HepG2 (cell line): ENCODE data around the gene CYP4F8. TPM values are rescaled to one million over a fixed set of nuclear protein-coding genes. Genes with fewer than 3 reads are reported as not detected.
A peak's percentile ranks its signal among the peaks of the same experiment; 100 is the strongest.

ENCODE experiments used
- CCDC6 ChIP-seq: sonication (generic); formaldehyde crosslinking; IDR thresholded peaks from 2 replicates; pipeline ENCODE4 v1.8.1; 2022; ENCODE audit warnings: mild to moderate bottlenecking, missing genetic modification reagents, moderate library complexity
- CENPBD1 ChIP-seq: sonication (generic); formaldehyde crosslinking; IDR thresholded peaks from 2 replicates; pipeline ENCODE4 v1.8.0; 2022; ENCODE audit warnings: missing genetic modification reagents, low read depth, mild to moderate bottlenecking, borderline replicate concordance
- ELF1 ChIP-seq: sonication (generic); formaldehyde crosslinking; IDR thresholded peaks from 2 replicates; pipeline ENCODE4 v1.4.0; 2020; ENCODE audit warnings: missing genetic modification reagents
- HMGXB4 ChIP-seq, 2 experiments: sonication (generic) in 1 of 2; formaldehyde crosslinking in 1 of 2; IDR thresholded peaks; 2 replicates each; pipeline versions ENCODE4 v1.4.0 to v1.6.1; 2018 to 2020; ENCODE audit warnings: missing genetic modification reagents in 2 of 2, borderline replicate concordance in 1 of 2, low read depth in 1 of 2, mild to moderate bottlenecking in 1 of 2, missing biosample characterization in 1 of 2
- HNF1B ChIP-seq: sonication (generic); formaldehyde crosslinking; IDR thresholded peaks from 2 replicates; pipeline ENCODE4 v1.5.1; 2020; ENCODE audit warnings: mild to moderate bottlenecking, moderate library complexity, missing genetic modification reagents
- KLF9 ChIP-seq: IDR thresholded peaks from 2 replicates; pipeline ENCODE4 v1.6.1; 2016; ENCODE audit warnings: low read depth
- MED1 ChIP-seq: sonication (generic); formaldehyde crosslinking; IDR thresholded peaks from 2 replicates; pipeline ENCODE4 v1.4.0; 2020; ENCODE audit warnings: missing genetic modification reagents
- NFIB ChIP-seq: sonication (generic); formaldehyde crosslinking; IDR thresholded peaks from 2 replicates; pipeline ENCODE4 v1.9.0; 2021; ENCODE audit warnings: missing genetic modification reagents, mild to moderate bottlenecking, borderline replicate concordance
- NFKB2 ChIP-seq: sonication (generic); formaldehyde crosslinking; IDR thresholded peaks from 2 replicates; pipeline ENCODE4 v1.4.0; 2020; ENCODE audit warnings: missing genetic modification reagents, borderline replicate concordance
- NFYC ChIP-seq: IDR thresholded peaks from 2 replicates; pipeline ENCODE4 v1.6.1; 2016; ENCODE audit warnings: missing genetic modification reagents, missing compliant biosample characterization
- PHF20 ChIP-seq: sonication (generic); formaldehyde crosslinking; IDR thresholded peaks from 2 replicates; pipeline ENCODE4 v1.5.0; 2020; ENCODE audit warnings: mild to moderate bottlenecking, missing genetic modification reagents
- PHF8 ChIP-seq: sonication (generic); formaldehyde crosslinking; IDR thresholded peaks from 2 replicates; pipeline ENCODE4 v1.5.0; 2020; ENCODE audit warnings: missing genetic modification reagents
- POLR2AphosphoS5 ChIP-seq: IDR thresholded peaks from 2 replicates; pipeline ENCODE4 v1.6.1; 2012; ENCODE audit warnings: low read depth, low read length
- RFX5 ChIP-seq: IDR thresholded peaks from 2 replicates; pipeline ENCODE4 v1.6.1; 2011; ENCODE audit warnings: low read depth, low read length, improper control_type of control experiment
- TFDP1 ChIP-seq: IDR thresholded peaks from 2 replicates; pipeline ENCODE4 v1.6.1; 2016; ENCODE audit warnings: missing compliant biosample characterization, missing genetic modification reagents, borderline replicate concordance
- TFE3 ChIP-seq: IDR thresholded peaks from 2 replicates; pipeline ENCODE4 v1.6.1; 2016
- ZKSCAN1 ChIP-seq: fragments of 150-350 bp; IDR thresholded peaks from 2 replicates; pipeline ENCODE4 v1.6.1; 2014; ENCODE audit warnings: low read length
- ZNF275 ChIP-seq: sonication (generic); formaldehyde crosslinking; IDR thresholded peaks from 2 replicates; pipeline ENCODE4 v1.8.0; 2022; ENCODE audit warnings: missing genetic modification reagents, mild to moderate bottlenecking, inconsistent platforms, borderline replicate concordance
- ZNF335 ChIP-seq: sonication (generic); formaldehyde crosslinking; IDR thresholded peaks from 2 replicates; pipeline ENCODE4 v1.4.0; 2020; ENCODE audit warnings: missing genetic modification reagents
- ZNF543 ChIP-seq: sonication (generic); formaldehyde crosslinking; IDR thresholded peaks from 2 replicates; pipeline ENCODE4 v1.4.0; 2020; ENCODE audit warnings: mild to moderate bottlenecking, missing genetic modification reagents
- ZNF713 ChIP-seq: sonication (generic); formaldehyde crosslinking; IDR thresholded peaks from 2 replicates; pipeline ENCODE4 v1.4.0; 2020; ENCODE audit warnings: mild to moderate bottlenecking, missing genetic modification reagents
- ZNF746 ChIP-seq: sonication (generic); formaldehyde crosslinking; IDR thresholded peaks from 2 replicates; pipeline ENCODE4 v1.8.0; 2022; ENCODE audit warnings: mild to moderate bottlenecking, missing genetic modification reagents
- polyA plus RNA-seq, 8 experiments: library from polyadenylated mRNA; depleted of rRNA in 3 of 8; stranded (reverse) in 7 of 8; unstranded in 1 of 8; fragments of >200 nt; fragmentation: Illumina TruSeq in 4 of 8; extraction: Trizol in 4 of 8; gene quantifications; 2 replicates each; pipeline versions ENCODE4 v1.2.1 to v1.2.3, GENCODE V29; 2011 to 2016; ENCODE audit warnings: low read depth in 4 of 8, missing spikeins in 1 of 8, mixed read lengths in 1 of 8; ENCODE audit not compliant: insufficient read depth in 1 of 8
- total RNA-seq, 5 experiments: library from RNA; depleted of rRNA; stranded (reverse); fragments of >200 nt; fragmentation: Illumina TruSeq; extraction: Trizol; gene quantifications; 2 replicates each; pipeline ENCODE4 v1.2.3, GENCODE V29; 2016; ENCODE audit warnings: low read depth in 1 of 5

The CYP4F8 gene
- total and polyA plus RNA-seq, 2 of the 13 experiments (the other 11 are each of a cell fraction or from before 2014, with no cell fraction given) = not detected

- TF ChIP-seq CENPBD1 (CRISPR knock-in tag) (no peak), NFIB (CRISPR knock-in tag) (0 out of 2 replicates have a peak, but pooled peaks have one; percentile 53), RFX5 (no peak), MED1 (peak; percentile 13; the same call in 1 of the 2 replicates), ELF1 (CRISPR knock-in tag) (0 out of 2 replicates have a peak, but pooled peaks have one; percentile 4), HMGXB4 (CRISPR knock-in tag; IDR thresholded peaks at IDR 0.05; ENCODE audit: borderline replicate concordance in 1 of 2, low read depth in 1 of 2) (peak in 1 of 2 experiments; percentile 27; a peak in 2 of 4 replicates), ZKSCAN1 (peak; percentile 92), CCDC6 (peak; percentile 30; the same call in 1 of the 2 replicates), PHF8 (CRISPR knock-in tag) (0 out of 2 replicates have a peak, but pooled peaks have one; percentile 22), NFKB2 (0 out of 2 replicates have a peak, but pooled peaks have one; percentile 44), POLR2AphosphoS5 (peak; percentile 81), ZNF713 (CRISPR knock-in tag) (no peak), ZNF335 (CRISPR knock-in tag) (0 out of 2 replicates have a peak, but pooled peaks have one; percentile 35), TFE3 (CRISPR knock-in tag) (no peak), ZNF746 (CRISPR knock-in tag) (0 out of 2 replicates have a peak, but pooled peaks have one; percentile 4), PHF20 (0 out of 2 replicates have a peak, but pooled peaks have one; percentile 27), ZNF275 (peak; percentile 42; the same call in 1 of the 2 replicates), KLF9 (CRISPR knock-in tag) (no peak), HNF1B (CRISPR knock-in tag) (peak; percentile 10; the same call in 1 of the 2 replicates), TFDP1 (no peak), NFYC (CRISPR knock-in tag) (peak; percentile 64), ZNF543 (CRISPR knock-in tag) (0 out of 2 replicates have a peak, but pooled peaks have one; percentile 29)
Measured at GRCh38 chr19:15672580-15673175, 57.7 kb downstream of the CYP4F8 start, which contains the start of gene CYP4F12 (continued).
